H9 (cell line): ENCODE measurements around the gene BLACAT1. TPM values are rescaled to one million over a fixed set of nuclear protein-coding genes. Genes with fewer than 3 reads are reported as not detected.
"Not testable (repeated sequence)": the region's sequence is repeated elsewhere in the genome, so short reads cannot be mapped to it uniquely, and the experiment has no call there.

Source experiments
- DNase-seq: peaks from one replicate; pipeline ENCODE4 v3.0.0-alpha.2; 2017
- H2AFZ ChIP-seq: one replicate; pipeline ENCODE4 v1.6.1; 2013; ENCODE audit warnings: mild to moderate bottlenecking, low read length, control low read depth, moderate library complexity
- H2AK5ac ChIP-seq: 2 replicates; pipeline ENCODE4 v1.6.1; 2013; ENCODE audit warnings: low read length, control low read depth, mixed read lengths; ENCODE audit not compliant: insufficient read length
- H2BK120ac ChIP-seq: one replicate; pipeline ENCODE4 v1.6.1; 2013; ENCODE audit warnings: low read depth, mild to moderate bottlenecking, low read length, control low read depth, inconsistent platforms; ENCODE audit not compliant: poor library complexity, severe bottlenecking
- H2BK12ac ChIP-seq: 2 replicates; pipeline ENCODE4 v1.6.1; 2013; ENCODE audit warnings: low read length, control low read depth, mixed read lengths, low read depth; ENCODE audit not compliant: insufficient read length
- H2BK15ac ChIP-seq: 2 replicates; pipeline ENCODE4 v1.6.1; 2013; ENCODE audit warnings: low read depth, low read length, control low read depth
- H2BK20ac ChIP-seq: one replicate; pipeline ENCODE4 v1.6.1; 2013; ENCODE audit warnings: low read depth, mild to moderate bottlenecking, low read length, control low read depth, inconsistent platforms; ENCODE audit not compliant: poor library complexity, severe bottlenecking
- H2BK5ac ChIP-seq: 2 replicates; pipeline ENCODE4 v1.6.1; 2013; ENCODE audit warnings: low read length, control low read depth, mixed read lengths; ENCODE audit not compliant: insufficient read length
- H3K14ac ChIP-seq: 2 replicates; pipeline ENCODE4 v1.6.1; 2013; ENCODE audit warnings: low read length, control low read depth; ENCODE audit not compliant: insufficient read depth
- H3K18ac ChIP-seq: 2 replicates; pipeline ENCODE4 v1.6.1; 2013; ENCODE audit warnings: low read depth, mild to moderate bottlenecking, mixed read lengths, low read length, control low read depth; ENCODE audit not compliant: insufficient read length
- H3K23ac ChIP-seq: 2 replicates; pipeline ENCODE4 v1.6.1; 2013; ENCODE audit warnings: low read length, control low read depth, mixed read lengths, low read depth; ENCODE audit not compliant: insufficient read length
- H3K23me2 ChIP-seq: 2 replicates; pipeline ENCODE4 v1.6.1; 2013; ENCODE audit warnings: low read depth, mild to moderate bottlenecking, mixed read lengths, low read length, control low read depth; ENCODE audit not compliant: insufficient read length, poor library complexity, severe bottlenecking
- H3K27ac ChIP-seq: 2 replicates; pipeline ENCODE4 v1.5.1; 2013; ENCODE audit warnings: low read length, control low read depth, mixed read lengths, low read depth; ENCODE audit not compliant: insufficient read length
- H3K27me3 ChIP-seq: 2 replicates; pipeline ENCODE4 v1.6.1; 2013; ENCODE audit warnings: low read length, control low read depth, inconsistent platforms; ENCODE audit not compliant: insufficient read depth
- H3K4ac ChIP-seq: 2 replicates; pipeline ENCODE4 v1.6.1; 2013; ENCODE audit warnings: low read depth, mild to moderate bottlenecking, control low read depth, inconsistent platforms, low read length, moderate library complexity
- H3K4me1 ChIP-seq: 2 replicates; pipeline ENCODE4 v1.6.1; 2013; ENCODE audit warnings: low read length, control low read depth, inconsistent platforms; ENCODE audit not compliant: insufficient read depth
- H3K4me2 ChIP-seq: 2 replicates; pipeline ENCODE4 v1.6.1; 2013; ENCODE audit warnings: low read length, control low read depth, mixed read lengths; ENCODE audit not compliant: insufficient read length, insufficient read depth
- H3K56ac ChIP-seq: 2 replicates; pipeline ENCODE4 v1.6.1; 2013; ENCODE audit warnings: low read depth, mild to moderate bottlenecking, mixed read lengths, low read length, control low read depth; ENCODE audit not compliant: insufficient read length
- H3K79me1 ChIP-seq: 2 replicates; pipeline ENCODE4 v1.6.1; 2013; ENCODE audit warnings: low read depth, mild to moderate bottlenecking, moderate library complexity, low read length, control low read depth, inconsistent platforms; ENCODE audit not compliant: insufficient read depth, poor library complexity, severe bottlenecking
- H3K79me2 ChIP-seq: 2 replicates; pipeline ENCODE4 v1.6.1; 2013; ENCODE audit warnings: low read length, control low read depth, inconsistent platforms; ENCODE audit not compliant: insufficient read depth
- H3K9ac ChIP-seq: 2 replicates; pipeline ENCODE4 v1.6.1; 2013; ENCODE audit warnings: low read length, control low read depth, mixed read lengths; ENCODE audit not compliant: insufficient read length; ENCODE audit errors: extremely low read depth
- H3K9me3 ChIP-seq: one replicate; pipeline ENCODE4 v1.6.1; 2013; ENCODE audit warnings: low read depth, low read length, inconsistent platforms; ENCODE audit not compliant: control insufficient read depth
- H3T11ph ChIP-seq: one replicate; pipeline ENCODE4 v1.6.1; 2013; ENCODE audit warnings: mild to moderate bottlenecking, low read length, control low read depth, inconsistent platforms
- H4K20me1 ChIP-seq: one replicate; pipeline ENCODE4 v1.6.1; 2013; ENCODE audit not compliant: control insufficient read depth, insufficient read length, insufficient read depth
- H4K5ac ChIP-seq: 2 replicates; pipeline ENCODE4 v1.6.1; 2013; ENCODE audit warnings: low read depth, mild to moderate bottlenecking, mixed read lengths, low read length, control low read depth; ENCODE audit not compliant: insufficient read length
- H4K8ac ChIP-seq: replicated peaks from 2 replicates; pipeline ENCODE4 v1.6.1; 2013; ENCODE audit warnings: low read length, control low read depth, mixed read lengths, low read depth; ENCODE audit not compliant: insufficient read length
- H4K91ac ChIP-seq: 2 replicates; pipeline ENCODE4 v1.6.1; 2013; ENCODE audit warnings: low read depth, mild to moderate bottlenecking, moderate library complexity, mixed read lengths, low read length, control low read depth; ENCODE audit not compliant: insufficient read length
- H3K27ac Mint-ChIP-seq, 3 experiments: 2 replicates in 2 of 3; 3 replicates in 1 of 3; pipeline ENCODE4 v1.8.0; 2020 to 2021; ENCODE audit warnings: mixed read lengths in 3 of 3, mild to moderate bottlenecking in 1 of 3, moderate library complexity in 1 of 3
- H3K27me3 Mint-ChIP-seq: 2 replicates; pipeline ENCODE4 v1.8.0; 2021; ENCODE audit warnings: low read depth, mild to moderate bottlenecking, moderate library complexity, mixed read lengths
- H3K36me3 Mint-ChIP-seq, 3 experiments: 2 replicates in 2 of 3; 3 replicates in 1 of 3; pipeline ENCODE4 v1.8.0; 2020 to 2021; ENCODE audit warnings: low read depth in 3 of 3, mixed read lengths in 3 of 3; ENCODE audit not compliant: insufficient read depth in 1 of 3
- H3K4me1 Mint-ChIP-seq, 2 experiments: 2 replicates each; pipeline ENCODE4 v1.8.0; 2020; ENCODE audit warnings: mixed read lengths in 2 of 2
- H3K4me3 Mint-ChIP-seq, 2 experiments: 2 replicates in 1 of 2; 3 replicates in 1 of 2; pipeline ENCODE4 v1.8.0; 2020 to 2021; ENCODE audit warnings: mild to moderate bottlenecking in 2 of 2, mixed read lengths in 2 of 2, moderate library complexity in 1 of 2
- H3K9me3 Mint-ChIP-seq, 2 experiments: 2 replicates in 1 of 2; 3 replicates in 1 of 2; pipeline ENCODE4 v1.8.0; 2020; ENCODE audit warnings: mild to moderate bottlenecking in 2 of 2, mixed read lengths in 2 of 2, moderate library complexity in 1 of 2
- CTCF ChIP-seq: fragments of 200-600 bp; sonication (generic); conservative IDR thresholded peaks from 3 replicates; pipeline ENCODE4 v1.8.0; 2021; ENCODE audit warnings: antibody characterized with exemption, mild to moderate bottlenecking
- WGBS: extraction: QIAGEN DNeasy Blood & Tissue Kit; methylation state at CpG from one replicate; pipeline ENCODE4 v1.1.7; 2013; ENCODE audit warnings: missing lambda C conversion rate, low lambda C conversion rate, mixed read lengths; ENCODE audit not compliant: insufficient read length; ENCODE audit errors: extremely low coverage; 5-methylcytosine and 5-hydroxymethylcytosine counted together
- total RNA-seq: library from RNA; stranded (reverse); gene quantifications from 2 replicates; pipeline ENCODE4 v1.2.1, GENCODE V29; 2021

The BLACAT1 gene
- total RNA-seq, 1 experiment from 2014 or later, result 4.0 TPM

GRCh38 chr1:205483372-205483771 lies 27.5 kb upstream of the BLACAT1 start:
- H3K4me2 ChIP-seq, result no peak overlapping the region
- H4K91ac ChIP-seq, result no peak overlapping the region
- no peak for TF ChIP-seq CTCF
- H4K8ac ChIP-seq, result no peak overlapping the region
- H3T11ph ChIP-seq, result no peak overlapping the region
- H3K4me3 Mint-ChIP-seq, result no peak overlapping the region; a peak in 1 of 5 replicates
- no peak overlapping the region for H2BK5ac ChIP-seq
- no peak overlapping the region for H3K4ac ChIP-seq
- no peaks in the 10 kb centered on the region for H3K79me1 ChIP-seq
- no peaks in the 10 kb centered on the region for H3K9me3 ChIP-seq
- no peak overlapping the region for H3K14ac ChIP-seq
- H3K23ac ChIP-seq, result no peak overlapping the region
- H3K4me1 ChIP-seq, result peaks cover 4% of the 10 kb centered on the region; the same call in 1 of the 2 replicates
- no CpG with 5 or more reads among the region's 2 CpGs for WGBS
- H3K9me3 Mint-ChIP-seq, result no peaks in the 10 kb centered on the region; a peak in 2 of 5 replicates
- no peaks in the 10 kb centered on the region for H3K79me2 ChIP-seq
- H3K27ac ChIP-seq, result no peak overlapping the region
- H2AK5ac ChIP-seq, result no peak overlapping the region
- H3K56ac ChIP-seq, result no peak overlapping the region
- H2BK12ac ChIP-seq, result no peak overlapping the region
- H3K23me2 ChIP-seq, result no peaks in the 10 kb centered on the region
- H2BK15ac ChIP-seq, result no peak overlapping the region
- H2BK20ac ChIP-seq, result no peak overlapping the region
- H3K4me1 Mint-ChIP-seq, result peaks cover 41 to 43% of the 10 kb centered on the region in 2 experiments
- H4K20me1 ChIP-seq, result no peaks in the 10 kb centered on the region
- no peak overlapping the region for H3K18ac ChIP-seq
- H3K27ac Mint-ChIP-seq, result no peak overlapping the region; a peak in 1 of 7 replicates
- H3K27me3 Mint-ChIP-seq, result peaks cover 61% of the 10 kb centered on the region
- H3K27me3 ChIP-seq, result no peaks in the 10 kb centered on the region; the same call in 1 of the 2 replicates
- no peaks in the 10 kb centered on the region for H3K36me3 Mint-ChIP-seq
- no peak for DNase-seq
- H2AFZ ChIP-seq, result no peak overlapping the region
- H3K9ac ChIP-seq, result no peak overlapping the region
- no peak overlapping the region for H4K5ac ChIP-seq
- no peak overlapping the region for H2BK120ac ChIP-seq

- H2AK5ac ChIP-seq, H3K9me3 Mint-ChIP-seq: not testable (repeated sequence)
Measured at GRCh38 chr1:205482587-205482986, 26.7 kb upstream of the BLACAT1 start.

More at GRCh38 chr1:205482587-205482986, 26.7 kb upstream of the BLACAT1 start:
- not testable (repeated sequence) for H3K4me2 ChIP-seq, H3K56ac ChIP-seq, H4K5ac ChIP-seq, H3K14ac ChIP-seq, H3K79me1 ChIP-seq, H2BK15ac ChIP-seq, H2BK20ac ChIP-seq, H4K8ac ChIP-seq, H3K27me3 ChIP-seq, H3K27ac ChIP-seq, H3K9me3 ChIP-seq, H4K91ac ChIP-seq, H3K18ac ChIP-seq, H3K23me2 ChIP-seq, H3K23ac ChIP-seq, H3K4me1 ChIP-seq, H3T11ph ChIP-seq, H2AFZ ChIP-seq, H3K4ac ChIP-seq, H2BK12ac ChIP-seq, H4K20me1 ChIP-seq, H3K4me3 Mint-ChIP-seq, H2BK120ac ChIP-seq, H3K79me2 ChIP-seq, DNase-seq, H3K27ac Mint-ChIP-seq, H2BK5ac ChIP-seq, H3K9ac ChIP-seq, H3K36me3 Mint-ChIP-seq
- H3K27me3 Mint-ChIP-seq, result peaks cover 61% of the 10 kb centered on the region
- H3K4me1 Mint-ChIP-seq, result peaks cover 42 to 47% of the 10 kb centered on the region in 2 experiments
- no CpG with 5 or more reads among the region's 11 CpGs for WGBS
